ENCODE results near the gene ARL2BP. TPM values are rescaled to one million over a fixed set of nuclear protein-coding genes. Genes with fewer than 3 reads are reported as not detected.

Gene ARL2BP
- total RNA-seq, 4 donors from 2014 or later: 10.3 to 39.6 (median 36.5) TPM

- TF ChIP-seq POLR2A (IDR thresholded peaks at IDR 0.05): no peak
- TF ChIP-seq CTCF (IDR thresholded peaks at IDR 0.05): no peak
- no peak for TF ChIP-seq POLR2AphosphoS5 (IDR thresholded peaks at IDR 0.05)
- TF ChIP-seq EP300 (IDR thresholded peaks at IDR 0.05; ENCODE audit: low read depth): no peak
- Histone ChIP-seq H3K27ac (no peak overlapping the region), H3K9me3 (no peaks in the 10 kb centered on the region), H3K27me3 (no peaks in the 10 kb centered on the region), H3K4me3 (no peak overlapping the region), H3K4me1 (no peaks in the 10 kb centered on the region), H3K36me3 (peaks cover 0 to 28% (median 10%) of the 10 kb centered on the region in 4 donors)
- in situ Hi-C loops (cut with MboI; ENCODE audit: low pct_ligation_motif_present in 1 of 4, low pct_unique_long_range_greater_than_20kb in 1 of 4, low sequenced_read_pairs in 3 of 4): no loop called here
- WGBS, 2 donors (ENCODE audit: low coverage in 1 of 2): 88 to 89% methylated on average over 4 to 7 of the region's 7 CpGs
- DNase-seq: no peak
- intact Hi-C loops (cut with DNase I; ENCODE audit: low total_unique reads): no loop called here
These were observed 42.8 kb upstream of the ARL2BP start for GRCh38 chr16:57202095-57202886.

- Histone ChIP-seq H3K4me1 (no peaks in the 10 kb centered on the region), H3K9me3 (no peaks in the 10 kb centered on the region), H3K36me3 (peaks cover 0 to 35% (median 11%) of the 10 kb centered on the region in 4 donors), H3K27ac (no peak overlapping the region), H3K4me3 (no peak overlapping the region), H3K27me3 (no peaks in the 10 kb centered on the region)
- no peak for TF ChIP-seq POLR2A (IDR thresholded peaks at IDR 0.05)
- TF ChIP-seq POLR2AphosphoS5 (IDR thresholded peaks at IDR 0.05): no peak
- no peak for TF ChIP-seq EP300 (IDR thresholded peaks at IDR 0.05; ENCODE audit: low read depth)
- TF ChIP-seq CTCF (IDR thresholded peaks at IDR 0.05): no peak
- WGBS, 2 donors (ENCODE audit: low coverage in 1 of 2): 83 to 84% methylated on average over 1 of the region's 1 CpG
- no peak for DNase-seq
- in situ Hi-C loops (cut with MboI; ENCODE audit: low pct_ligation_motif_present in 1 of 4, low pct_unique_long_range_greater_than_20kb in 1 of 4, low sequenced_read_pairs in 3 of 4): no loop called here
- intact Hi-C loops (cut with DNase I; ENCODE audit: low total_unique reads): no loop called here
These were observed 41.6 kb upstream of the ARL2BP start for GRCh38 chr16:57203451-57203850.

- TF ChIP-seq EP300 (IDR thresholded peaks at IDR 0.05; ENCODE audit: low read depth) (no peak), POLR2A (IDR thresholded peaks at IDR 0.05) (no peak), POLR2AphosphoS5 (IDR thresholded peaks at IDR 0.05) (no peak), CTCF (IDR thresholded peaks at IDR 0.05) (no peak)
- no peak for DNase-seq
- H3K9me3 ChIP-seq: no peaks in the 10 kb centered on the region
- H3K36me3 ChIP-seq: peaks cover 0 to 39% (median 16%) of the 10 kb centered on the region in 4 donors
- intact Hi-C loops (cut with DNase I; ENCODE audit: low total_unique reads) (no loop called here), in situ Hi-C loops (cut with MboI; ENCODE audit: low pct_ligation_motif_present in 1 of 4, low pct_unique_long_range_greater_than_20kb in 1 of 4, low sequenced_read_pairs in 3 of 4) (no loop called here)
- H3K4me3 ChIP-seq: no peak overlapping the region
- H3K27me3 ChIP-seq: no peaks in the 10 kb centered on the region
- 95% methylated on average over 12 of the region's 12 CpGs; no CpG with 5 or more reads in 1 of the 2 donors for WGBS, 2 donors (ENCODE audit: low coverage in 1 of 2)
- H3K27ac ChIP-seq: no peak overlapping the region
- no peaks in the 10 kb centered on the region for H3K4me1 ChIP-seq
These were observed 40.4 kb upstream of the ARL2BP start for GRCh38 chr16:57204675-57205074.

- H3K9me3 ChIP-seq: no peaks in the 10 kb centered on the region
- DNase-seq: no peak
- no peak overlapping the region for H3K27ac ChIP-seq
- no peak overlapping the region for H3K4me3 ChIP-seq
- WGBS, 2 donors (ENCODE audit: low coverage in 1 of 2): 86 to 91% methylated on average over 1 of the region's 1 CpG
- intact Hi-C loops (cut with DNase I; ENCODE audit: low total_unique reads) (no loop called here), in situ Hi-C loops (cut with MboI; ENCODE audit: low pct_ligation_motif_present in 1 of 4, low pct_unique_long_range_greater_than_20kb in 1 of 4, low sequenced_read_pairs in 3 of 4) (no loop called here)
- TF ChIP-seq CTCF (IDR thresholded peaks at IDR 0.05) (no peak), POLR2AphosphoS5 (IDR thresholded peaks at IDR 0.05) (no peak), EP300 (IDR thresholded peaks at IDR 0.05; ENCODE audit: low read depth) (no peak), POLR2A (IDR thresholded peaks at IDR 0.05) (no peak)
- peaks cover 0 to 61% (median 32%) of the 10 kb centered on the region in 4 donors for H3K36me3 ChIP-seq
- no peaks in the 10 kb centered on the region for H3K27me3 ChIP-seq
- H3K4me1 ChIP-seq: no peaks in the 10 kb centered on the region
These were observed 36.1 kb upstream of the ARL2BP start for GRCh38 chr16:57208926-57209325.
